ENCODE measurements around the gene SH3D21. TPM values are rescaled to one million over a fixed set of nuclear protein-coding genes. Genes with fewer than 3 reads are reported as not detected.

Gene SH3D21
- polyA plus RNA-seq, 1 experiment = 3.2 TPM

DNA sequence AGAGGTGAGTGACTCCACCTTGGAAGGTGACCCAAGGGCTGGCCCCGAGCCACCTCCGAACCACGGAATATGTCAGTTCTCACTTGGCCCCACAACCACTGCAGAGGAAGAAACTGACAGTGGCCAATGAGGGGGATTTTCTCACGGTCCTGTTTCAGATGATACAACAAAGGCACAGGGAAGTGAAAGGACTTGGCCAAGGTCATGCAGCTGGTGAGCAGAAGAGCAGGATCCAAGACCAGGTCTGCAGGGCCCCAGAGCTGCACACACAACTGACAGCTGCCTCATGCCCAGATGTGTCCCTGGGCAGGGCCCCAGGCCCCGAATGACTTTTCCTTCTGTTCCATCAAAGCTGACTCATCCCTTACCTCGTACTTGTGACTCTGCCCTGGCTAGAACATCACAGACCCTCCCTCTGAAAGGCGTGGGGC, 43.1 kb downstream of the SH3D21 start:
- Histone ChIP-seq H3K27me3 (ENCODE audit: control insufficient read depth, insufficient read depth, low read length) (no peaks in the 10 kb centered on the region), H3K4me3 (ENCODE audit: low read depth, low read length) (no peak overlapping the region), H3K36me3 (ENCODE audit: control insufficient read depth, insufficient read depth, low read length) (peaks cover 27% of the 10 kb centered on the region)
- CTCF ChIA-PET = interaction anchor here (1.1 to 5.2 kb wide), 4 partner anchors 11 to 200 kb away, joined by 3 to 50 read pairs (median 12); partner anchors contain the start of gene TRAPPC3
- POLR2A ChIA-PET = no interaction called here
- no peak for DNase-seq (ENCODE audit: low read depth)
- TF ChIP-seq, protein P1, sequence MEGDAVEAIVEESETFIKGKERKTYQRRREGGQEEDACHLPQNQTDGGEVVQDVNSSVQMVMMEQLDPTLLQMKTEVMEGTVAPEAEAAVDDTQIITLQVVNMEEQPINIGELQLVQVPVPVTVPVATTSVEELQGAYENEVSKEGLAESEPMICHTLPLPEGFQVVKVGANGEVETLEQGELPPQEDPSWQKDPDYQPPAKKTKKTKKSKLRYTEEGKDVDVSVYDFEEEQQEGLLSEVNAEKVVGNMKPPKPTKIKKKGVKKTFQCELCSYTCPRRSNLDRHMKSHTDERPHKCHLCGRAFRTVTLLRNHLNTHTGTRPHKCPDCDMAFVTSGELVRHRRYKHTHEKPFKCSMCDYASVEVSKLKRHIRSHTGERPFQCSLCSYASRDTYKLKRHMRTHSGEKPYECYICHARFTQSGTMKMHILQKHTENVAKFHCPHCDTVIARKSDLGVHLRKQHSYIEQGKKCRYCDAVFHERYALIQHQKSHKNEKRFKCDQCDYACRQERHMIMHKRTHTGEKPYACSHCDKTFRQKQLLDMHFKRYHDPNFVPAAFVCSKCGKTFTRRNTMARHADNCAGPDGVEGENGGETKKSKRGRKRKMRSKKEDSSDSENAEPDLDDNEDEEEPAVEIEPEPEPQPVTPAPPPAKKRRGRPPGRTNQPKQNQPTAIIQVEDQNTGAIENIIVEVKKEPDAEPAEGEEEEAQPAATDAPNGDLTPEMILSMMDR (IDR thresholded peaks at IDR 0.05; ENCODE audit: insufficient read depth, low read depth, low read length) = no peak

DNA sequence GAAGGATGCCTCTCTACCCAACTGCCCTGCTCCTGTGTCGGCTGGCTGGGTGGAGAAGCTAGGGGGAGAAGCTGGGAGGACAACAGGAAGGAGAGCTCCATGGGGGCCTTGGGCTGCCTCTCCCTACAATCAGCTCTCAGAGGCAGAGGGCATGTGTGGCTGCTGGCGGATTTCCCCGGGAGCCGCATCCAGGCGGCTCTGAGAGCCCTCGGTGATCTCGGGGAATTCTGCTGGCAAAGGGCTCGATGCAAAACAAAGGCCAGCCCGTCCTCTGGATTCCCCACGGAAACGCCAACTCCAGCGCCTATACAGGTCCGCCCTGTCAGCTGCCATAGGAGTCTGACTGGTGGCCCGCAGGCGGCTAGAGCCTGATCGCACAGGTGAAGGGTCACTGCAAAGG, 43.7 kb downstream of the SH3D21 start:
- no peak overlapping the region for H3K4me3 ChIP-seq (ENCODE audit: low read depth, low read length)
- TF ChIP-seq, protein P1 (IDR thresholded peaks at IDR 0.05; ENCODE audit: insufficient read depth, low read depth, low read length) = no peak
- POLR2A ChIA-PET = interaction anchor here (2.0 kb wide), 1 partner anchor 37 kb away, joined by 9 read pairs; no protein-coding TSS in a partner anchor
- H3K27me3 ChIP-seq (ENCODE audit: control insufficient read depth, insufficient read depth, low read length) = no peaks in the 10 kb centered on the region
- peaks cover 29% of the 10 kb centered on the region for H3K36me3 ChIP-seq (ENCODE audit: control insufficient read depth, insufficient read depth, low read length)
- DNase-seq (ENCODE audit: low read depth) = no peak
- CTCF ChIA-PET = interaction anchor here (1.1 to 6.7 kb wide), 7 partner anchors 8 to 200 kb away, joined by 3 to 50 read pairs (median 7); partner anchors contain the start of genes EVA1B and TRAPPC3

DNA sequence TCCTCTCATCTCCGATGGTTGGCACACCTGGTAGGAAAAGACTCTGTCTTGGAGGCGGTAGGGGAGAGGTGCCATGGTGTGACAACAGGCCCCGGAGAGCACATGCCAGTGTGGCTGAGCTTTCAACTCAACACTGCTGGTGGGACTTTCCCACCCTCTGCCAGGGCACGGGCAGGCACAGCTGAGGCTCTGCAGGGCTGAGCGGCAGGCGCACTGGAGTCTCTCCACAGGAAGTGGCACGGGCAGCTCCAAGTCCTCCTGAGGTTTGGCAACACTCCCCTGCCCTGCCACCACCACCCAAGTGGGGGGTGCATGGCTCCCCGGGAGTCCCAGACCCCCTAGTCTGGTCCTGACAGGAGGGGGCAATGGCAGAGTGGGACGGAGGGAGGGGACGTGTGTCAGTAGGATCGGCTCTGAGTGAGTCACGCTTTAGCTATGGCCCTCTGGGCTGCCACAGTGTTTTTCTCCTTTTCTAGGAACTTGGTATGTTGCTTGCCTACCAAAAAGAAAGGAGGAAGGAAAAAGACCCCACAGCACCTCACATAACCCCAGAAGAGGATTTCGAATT, 44.6 kb downstream of the SH3D21 start:
- POLR2A ChIA-PET = interaction anchor here (2.0 kb wide), 1 partner anchor 37 kb away, joined by 9 read pairs; no protein-coding TSS in a partner anchor

DNA sequence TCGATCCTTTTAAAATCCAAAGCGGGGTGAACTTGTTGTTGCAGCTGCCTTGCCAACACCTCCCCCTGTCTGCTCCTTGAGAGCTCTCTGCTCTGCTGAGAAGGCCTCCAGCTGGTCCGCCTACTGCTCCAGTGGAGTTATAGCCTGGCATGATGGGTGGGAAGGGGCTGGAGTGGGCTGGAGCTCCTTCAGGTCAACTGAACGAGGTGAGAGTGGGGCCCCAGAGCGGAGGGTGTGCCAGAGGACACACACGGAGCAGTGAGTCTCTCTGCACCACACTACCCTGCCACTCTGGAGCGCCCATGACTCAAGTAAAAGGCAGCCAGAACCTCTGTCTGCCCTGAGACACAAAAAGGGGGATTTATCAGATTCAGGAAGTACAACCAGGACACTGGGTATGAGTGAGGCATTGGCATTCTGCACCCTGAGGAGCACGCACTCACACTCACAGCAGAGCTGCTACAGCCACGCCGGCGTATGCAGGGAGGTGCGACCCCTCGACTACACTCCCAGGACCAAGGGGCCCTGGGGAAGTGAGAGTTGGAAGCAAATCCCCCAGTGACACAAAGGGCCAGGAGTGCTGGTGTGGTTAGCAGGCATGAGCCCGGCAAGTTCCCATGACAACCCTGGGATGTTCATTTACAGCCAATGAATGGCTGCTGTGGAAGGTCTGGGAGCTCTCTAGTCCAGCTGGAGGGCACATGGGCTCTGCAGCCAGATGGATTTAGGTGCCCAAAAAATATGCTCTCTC, 45.2 kb downstream of the SH3D21 start:
- no peak overlapping the region for H3K4me3 ChIP-seq (ENCODE audit: low read depth, low read length)
- CTCF ChIA-PET = interaction anchor here (0.7 to 6.7 kb wide), 8 partner anchors 9 to 109 kb away, joined by 3 to 50 read pairs (median 6); partner anchors contain the start of gene EVA1B

More for the DNA sequence above, 44.6 kb downstream of the SH3D21 start:
- Histone ChIP-seq H3K36me3 (ENCODE audit: control insufficient read depth, insufficient read depth, low read length) (peaks cover 31% of the 10 kb centered on the region), H3K27me3 (ENCODE audit: control insufficient read depth, insufficient read depth, low read length) (no peaks in the 10 kb centered on the region), H3K4me3 (ENCODE audit: low read depth, low read length) (no peak overlapping the region)
- CTCF ChIA-PET = interaction anchor here (0.7 to 6.7 kb wide), 7 partner anchors 9 to 109 kb away, joined by 3 to 50 read pairs (median 7); partner anchors contain the start of gene EVA1B
- TF ChIP-seq, protein P1 (IDR thresholded peaks at IDR 0.05; ENCODE audit: insufficient read depth, low read depth, low read length) = no peak
- no peak for DNase-seq (ENCODE audit: low read depth)

More for the DNA sequence above, 45.2 kb downstream of the SH3D21 start:
- H3K36me3 ChIP-seq (ENCODE audit: control insufficient read depth, insufficient read depth, low read length) = peaks cover 32% of the 10 kb centered on the region
- DNase-seq (ENCODE audit: low read depth) = peak; percentile 77
- POLR2A ChIA-PET = interaction anchor here (0.6 to 2.0 kb wide), 3 partner anchors 8 to 36 kb away, joined by 3 to 9 read pairs (median 3); no protein-coding TSS in a partner anchor
- H3K27me3 ChIP-seq (ENCODE audit: control insufficient read depth, insufficient read depth, low read length) = no peaks in the 10 kb centered on the region
- TF ChIP-seq, protein P1 (IDR thresholded peaks at IDR 0.05; ENCODE audit: insufficient read depth, low read depth, low read length) = no peak
